SU-DHL-6 (cell line): ENCODE data around the gene PDE6A.

Experiments
- H2AFZ ChIP-seq: fragments of 200-600 bp; sonication (generic); 2 replicates; pipeline ENCODE4 v1.6.1; 2014; ENCODE audit warnings: low read depth, mild to moderate bottlenecking, moderate library complexity, mixed read lengths, antibody characterized with exemption, low read length; ENCODE audit not compliant: severe bottlenecking
- H3F3A ChIP-seq: fragments of 200-600 bp; shearing (Covaris generic); 2 replicates; pipeline ENCODE4 v1.6.0; 2016; ENCODE audit warnings: antibody characterized with exemption, mild to moderate bottlenecking; ENCODE audit not compliant: insufficient read depth
- H3K27ac ChIP-seq: fragments of 200-600 bp; sonication (generic); 2 replicates; pipeline ENCODE4 v1.5.1; 2016; ENCODE audit warnings: low read depth, mild to moderate bottlenecking, low read length, moderate library complexity, mixed read lengths
- H3K27me3 ChIP-seq: fragments of 200-600 bp; sonication (generic), shearing (Covaris generic); 2 replicates; pipeline ENCODE4 v1.6.0; 2014; ENCODE audit warnings: mild to moderate bottlenecking, low read length
- H3K36me3 ChIP-seq: fragments of 200-600 bp; sonication (generic); 2 replicates; pipeline ENCODE4 v1.6.1; 2014; ENCODE audit warnings: mild to moderate bottlenecking, low read length, mixed read lengths
- H3K4me2 ChIP-seq: fragments of 300-600, 200-600 bp; shearing (Covaris generic), sonication (generic); 2 replicates; pipeline ENCODE4 v1.6.0; 2014; ENCODE audit warnings: low read length, low read depth, mild to moderate bottlenecking; ENCODE audit not compliant: poor library complexity, severe bottlenecking
- H3K4me3 ChIP-seq: fragments of 200-600 bp; sonication (generic); 2 replicates; pipeline ENCODE4 v1.5.1; 2014; ENCODE audit warnings: antibody characterized with exemption, low read length, mild to moderate bottlenecking, mixed read lengths; ENCODE audit not compliant: insufficient read depth, poor library complexity, severe bottlenecking
- H3K79me2 ChIP-seq: fragments of 200-600 bp; sonication (generic); 2 replicates; pipeline ENCODE4 v1.6.1; 2014; ENCODE audit warnings: mild to moderate bottlenecking, low read length, moderate library complexity; ENCODE audit not compliant: insufficient read depth
- H3K9ac ChIP-seq: fragments of 200-600 bp; sonication (generic); 2 replicates; pipeline ENCODE4 v1.7.0; 2014; ENCODE audit warnings: mild to moderate bottlenecking, low read length
- H3K9me2 ChIP-seq: fragments of 200-600 bp; sonication (generic); replicated peaks from 2 replicates; pipeline ENCODE4 v1.6.1; 2014; ENCODE audit warnings: low read length; ENCODE audit not compliant: insufficient read depth
- H3K9me3 ChIP-seq: fragments of 200-600 bp; sonication (generic); 2 replicates; pipeline ENCODE4 v1.6.1; 2014; ENCODE audit warnings: low read length, mixed read lengths; ENCODE audit not compliant: insufficient read depth
- H4K20me1 ChIP-seq: fragments of 200-600 bp; sonication (generic); 2 replicates; pipeline ENCODE4 v1.6.1; 2014; ENCODE audit warnings: low read depth, mild to moderate bottlenecking, antibody characterized with exemption, low read length, moderate library complexity, mixed read lengths
- CTCF ChIP-seq: fragments of 200-600 bp; sonication (generic); IDR thresholded peaks from one replicate; pipeline ENCODE4 v1.5.1; 2017; ENCODE audit warnings: antibody characterized with exemption, mild to moderate bottlenecking, low read length, moderate library complexity; ENCODE audit not compliant: insufficient read depth, poor library complexity, severe bottlenecking
- EZH2phosphoT487 ChIP-seq: fragments of 200-600 bp; sonication (generic), shearing (Covaris generic); conservative IDR thresholded peaks from 2 replicates; pipeline ENCODE4 v1.6.1; 2018; ENCODE audit warnings: mild to moderate bottlenecking, antibody characterized with exemption, low read length, moderate library complexity, mixed read lengths

The PDE6A gene

DNA sequence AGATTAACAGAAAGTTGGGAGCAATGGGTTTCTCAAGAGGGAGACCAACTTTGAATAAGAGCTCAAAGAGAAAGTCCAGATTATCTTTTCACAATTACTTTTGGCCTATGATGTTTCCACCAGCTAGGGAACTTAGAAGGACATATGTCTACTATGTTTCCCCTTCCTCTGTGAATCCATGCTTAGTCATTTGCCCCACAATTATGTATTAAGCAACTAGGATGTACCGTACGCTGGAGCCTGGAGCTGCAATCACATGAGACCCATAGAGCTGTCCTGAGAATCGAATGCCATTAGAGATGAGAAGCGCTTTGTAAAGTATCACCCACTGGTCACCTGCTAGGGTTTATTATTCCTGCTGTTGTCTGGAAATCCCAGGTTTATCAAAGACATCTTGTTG, 78.8 kb downstream of the PDE6A start:
- Histone ChIP-seq H3K4me2 (no peak overlapping the region), H3K9me2 (no peaks in the 10 kb centered on the region), H4K20me1 (no peaks in the 10 kb centered on the region), H3K27ac (no peak overlapping the region), H3K27me3 (no peaks in the 10 kb centered on the region), H3K4me3 (no peak overlapping the region), H3K79me2 (no peaks in the 10 kb centered on the region), H3F3A (no peaks in the 10 kb centered on the region), H2AFZ (no peak overlapping the region), H3K9me3 (no peaks in the 10 kb centered on the region), H3K36me3 (no peaks in the 10 kb centered on the region), H3K9ac (no peak overlapping the region)
- no peak for TF ChIP-seq EZH2phosphoT487
- TF ChIP-seq CTCF: no peak

DNA sequence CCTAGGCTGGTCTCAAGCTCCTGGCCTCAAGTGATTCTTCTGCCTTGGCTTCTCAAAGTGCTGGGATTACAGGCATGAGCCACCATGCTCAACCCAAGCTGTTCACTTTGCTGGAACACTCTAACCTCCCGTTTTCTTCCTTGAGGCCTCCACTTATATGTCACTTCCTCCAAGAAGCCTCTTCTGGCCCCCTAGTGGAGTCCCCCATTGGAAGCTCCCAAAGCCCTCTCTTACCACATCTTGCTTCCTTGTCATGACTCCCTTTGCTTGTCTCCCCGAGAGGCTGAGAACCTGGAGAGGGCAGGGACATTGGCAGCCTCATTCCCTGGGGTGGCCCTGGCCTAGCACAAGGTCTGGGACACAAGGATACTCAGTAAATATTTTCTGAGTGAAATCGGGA, 80.8 kb downstream of the PDE6A start:
- H3K9me2 ChIP-seq: no peaks in the 10 kb centered on the region
- TF ChIP-seq CTCF (no peak), EZH2phosphoT487 (no peak)
- H3F3A ChIP-seq: no peaks in the 10 kb centered on the region
- no peaks in the 10 kb centered on the region for H3K36me3 ChIP-seq
- no peak overlapping the region for H3K9ac ChIP-seq
- no peaks in the 10 kb centered on the region for H3K27me3 ChIP-seq
- no peak overlapping the region for H3K4me2 ChIP-seq
- no peaks in the 10 kb centered on the region for H4K20me1 ChIP-seq
- no peak overlapping the region for H2AFZ ChIP-seq
- H3K27ac ChIP-seq: no peak overlapping the region
- H3K9me3 ChIP-seq: no peaks in the 10 kb centered on the region
- H3K79me2 ChIP-seq: no peaks in the 10 kb centered on the region
- no peak overlapping the region for H3K4me3 ChIP-seq

DNA sequence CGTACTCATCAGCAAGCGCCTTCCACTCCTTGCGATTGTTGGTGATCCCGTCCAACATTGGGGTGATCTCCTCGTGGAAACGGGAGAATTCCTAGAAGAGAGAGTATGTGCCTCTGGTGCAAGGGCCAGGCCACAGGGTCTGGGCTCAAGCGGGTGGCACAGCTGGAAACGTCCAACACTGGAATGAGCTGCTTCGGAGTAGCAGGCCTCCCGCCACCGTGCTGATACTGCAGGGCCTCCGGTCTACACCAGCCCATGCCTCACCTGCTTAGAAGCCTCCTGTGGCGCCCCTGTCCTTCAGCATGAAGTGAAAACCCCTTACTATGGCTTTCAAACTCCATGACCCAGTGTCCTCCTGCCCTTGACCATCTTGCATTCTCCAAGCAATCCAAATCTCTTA, 81.4 kb downstream of the PDE6A start:
- Histone ChIP-seq H3K4me3 (no peak overlapping the region), H3F3A (no peaks in the 10 kb centered on the region), H3K27me3 (no peaks in the 10 kb centered on the region), H3K4me2 (no peak overlapping the region), H4K20me1 (no peaks in the 10 kb centered on the region), H3K79me2 (no peaks in the 10 kb centered on the region), H2AFZ (no peak overlapping the region), H3K9me3 (no peaks in the 10 kb centered on the region), H3K9me2 (no peaks in the 10 kb centered on the region), H3K36me3 (no peaks in the 10 kb centered on the region), H3K9ac (no peak overlapping the region), H3K27ac (no peak overlapping the region)
- no peak for TF ChIP-seq CTCF
- no peak for TF ChIP-seq EZH2phosphoT487
